ENCODE data around the gene FAM13A.

FAM13A gene

DNA sequence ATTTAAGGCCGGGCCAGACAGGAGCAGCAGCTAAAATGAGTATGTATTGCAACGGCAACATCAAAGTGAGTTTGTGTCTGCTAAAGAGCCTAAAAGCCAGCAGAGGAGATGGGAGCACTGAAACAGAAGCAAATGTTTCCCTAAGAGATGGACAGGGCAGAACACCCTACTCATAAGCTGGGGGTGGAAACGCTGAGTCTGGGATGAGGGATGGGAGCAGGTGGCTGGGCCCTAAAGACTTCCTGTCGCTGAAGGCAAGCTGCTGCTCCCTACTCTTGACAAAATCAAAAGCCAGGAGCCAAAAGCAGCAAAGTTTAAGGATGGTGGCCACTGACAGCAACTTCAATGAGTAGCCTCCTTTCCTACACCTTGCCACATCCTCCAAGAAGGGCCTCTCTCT is 318.8 kb downstream of the FAM13A start:
- DNase-seq: no peak

DNA sequence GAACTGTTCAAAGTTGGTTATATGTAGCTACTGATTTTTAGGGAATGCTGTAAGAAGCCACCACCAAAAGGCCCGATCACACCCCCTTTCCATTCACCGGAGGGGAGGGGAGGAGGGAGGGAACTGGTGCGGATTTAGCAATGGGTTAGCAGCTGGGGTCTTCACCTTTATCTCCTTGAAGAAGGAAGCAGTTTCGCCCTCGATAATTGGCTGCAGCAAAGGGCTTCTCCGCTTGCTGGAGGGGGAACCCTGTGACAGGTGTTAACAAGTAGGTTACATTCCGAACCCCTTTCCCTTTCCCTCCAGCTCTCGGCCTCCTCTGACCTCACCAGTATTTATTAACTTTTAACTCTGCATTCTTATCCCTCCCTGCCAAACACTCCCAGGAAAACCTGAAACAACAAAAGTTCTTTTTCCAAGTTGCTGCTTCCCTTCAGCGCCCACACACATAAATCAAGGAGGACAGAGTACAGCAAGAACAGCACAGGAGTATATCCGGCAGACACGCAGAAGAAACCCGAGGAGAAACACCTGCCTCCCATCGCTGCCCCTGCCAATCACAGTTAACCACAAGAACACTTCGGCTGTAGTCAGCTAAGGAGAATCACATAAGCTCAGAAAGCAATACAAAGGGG is 319.6 kb downstream of the FAM13A start:
- peak in 1 of 5 experiments; percentile 21 for DNase-seq

DNA sequence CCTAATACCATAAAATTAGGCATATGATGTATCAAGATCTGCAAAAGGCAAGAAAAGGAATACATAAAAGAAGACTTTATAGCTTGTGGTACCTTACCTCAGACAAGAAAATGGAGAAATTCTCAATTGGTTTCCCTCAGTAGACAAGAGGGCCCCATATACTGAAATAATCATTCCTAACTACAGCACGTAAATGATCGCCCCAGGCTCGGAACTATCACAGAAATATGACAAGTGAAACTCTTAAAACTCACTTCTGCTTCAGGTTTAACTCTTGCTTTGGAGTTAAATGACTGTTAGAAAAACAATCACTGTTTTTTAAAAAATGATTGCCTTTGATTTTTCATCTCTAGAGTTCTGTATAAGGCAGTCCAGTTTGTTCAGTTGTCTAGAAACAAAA is 320.7 kb downstream of the FAM13A start:
- DNase-seq: no peak

DNA sequence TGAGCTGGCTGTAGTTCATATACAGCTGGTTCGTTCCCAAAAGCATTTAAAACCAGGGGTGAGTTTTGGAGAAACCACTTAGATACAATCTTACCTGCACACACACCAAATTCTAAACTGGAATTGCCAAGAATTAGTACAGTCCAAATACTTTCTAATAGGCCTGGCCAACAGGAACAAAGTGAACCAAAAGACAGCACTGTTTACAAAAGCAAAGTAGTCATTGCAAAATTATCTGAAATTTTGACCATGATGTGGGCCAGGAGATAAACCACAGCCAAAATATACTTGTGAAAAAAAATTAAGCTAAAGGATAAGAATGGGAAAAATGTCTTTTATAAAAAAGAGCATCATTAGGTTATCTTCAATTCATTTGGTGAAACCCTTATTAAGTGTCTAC is 321.4 kb downstream of the FAM13A start:
- DNase-seq: no peak

DNA sequence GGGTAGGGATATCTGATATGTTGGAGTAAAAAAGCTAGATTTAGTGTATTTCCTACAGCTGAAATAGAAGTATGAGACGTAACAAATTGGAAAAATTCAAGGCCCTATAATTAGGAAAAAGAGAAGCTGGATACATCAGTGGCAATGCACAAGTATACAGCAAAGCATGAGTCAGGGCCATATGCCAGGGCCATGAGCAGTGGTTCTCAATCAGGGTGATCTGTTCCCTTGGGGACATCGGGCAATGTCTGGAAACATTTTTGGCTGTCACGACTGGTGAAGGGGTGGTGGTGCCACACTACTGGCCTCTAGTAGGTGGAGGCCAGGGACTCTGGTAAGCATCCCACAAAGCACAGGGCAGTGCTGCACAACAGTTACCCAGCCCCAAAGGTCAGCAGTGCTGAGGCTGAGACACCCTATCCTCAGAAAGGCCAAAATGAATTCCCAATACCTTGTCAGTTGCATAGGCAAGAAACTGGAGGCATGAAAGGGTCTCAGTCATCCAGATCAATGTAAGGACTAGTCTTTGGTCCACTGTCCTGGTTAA is 322.5 kb downstream of the FAM13A start:
- DNase-seq: no peak

DNA sequence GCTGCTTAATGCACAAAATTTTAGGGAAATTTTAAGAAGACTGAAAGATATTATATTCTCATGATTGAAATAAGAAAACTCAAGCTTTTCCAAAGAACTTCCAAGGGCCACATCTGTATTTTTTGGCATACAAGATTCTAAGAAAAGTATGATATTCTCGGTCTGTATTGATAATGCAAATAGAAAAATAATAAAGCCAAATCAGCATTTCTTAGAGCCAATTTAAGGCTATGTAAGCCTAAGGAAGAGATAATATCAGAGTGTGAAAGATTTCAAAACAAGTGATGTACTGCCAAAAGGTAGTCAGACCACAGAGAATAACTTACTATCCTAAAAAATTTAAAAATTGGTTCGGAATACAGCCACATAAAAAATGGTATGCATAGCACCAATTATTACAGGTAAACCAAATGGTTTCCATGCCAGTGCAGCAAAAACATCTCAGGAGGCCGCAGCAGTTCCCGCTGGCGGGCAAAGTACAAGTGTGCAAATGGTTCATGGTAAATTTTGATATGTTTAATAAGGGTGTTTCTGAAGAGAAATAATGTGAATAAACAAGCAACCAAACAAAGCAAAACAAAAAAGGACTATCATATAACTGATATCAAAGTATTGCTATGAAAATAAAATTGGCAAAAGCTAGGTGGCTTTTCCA is 324.1 kb downstream of the FAM13A start:
- no peak for DNase-seq

DNA sequence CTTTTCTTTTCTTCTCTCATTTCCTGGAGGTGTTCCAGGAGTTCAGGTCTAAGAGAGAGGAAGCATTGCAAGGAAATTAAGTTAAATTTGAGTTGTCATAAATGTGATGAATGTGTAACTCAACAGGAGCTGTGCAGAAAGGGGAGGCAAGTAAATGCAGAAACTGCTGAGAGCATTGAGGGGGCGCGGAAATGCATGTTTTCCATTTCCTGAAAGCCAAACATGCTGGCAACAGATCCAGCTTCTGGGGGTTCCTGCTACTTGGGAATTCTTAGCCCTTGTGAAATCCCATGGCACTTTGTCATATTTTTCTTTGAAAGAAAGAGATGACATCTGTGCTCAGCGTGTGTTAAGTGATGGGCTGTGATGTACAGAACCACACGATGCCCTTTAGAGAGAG is 325.6 kb downstream of the FAM13A start:
- no peak for DNase-seq

DNA sequence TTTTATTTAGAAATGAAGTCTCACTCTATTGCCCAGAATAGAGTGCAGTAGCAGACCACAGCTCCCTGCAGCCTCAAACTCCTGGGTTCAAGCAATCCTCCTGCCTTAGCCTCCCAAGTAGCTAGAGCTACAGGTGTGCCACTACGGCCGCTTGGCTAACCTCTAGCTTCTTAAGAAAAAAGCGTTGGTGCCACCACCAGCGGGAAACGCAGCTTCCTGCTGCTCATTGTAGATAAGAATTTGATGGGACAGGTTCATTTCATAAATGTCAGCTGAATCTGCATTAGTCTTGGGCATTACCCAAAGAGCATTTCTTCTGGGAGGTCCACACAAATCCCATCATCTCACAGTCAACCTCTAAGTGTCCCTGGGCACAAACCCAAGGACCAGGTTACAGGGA is 326.2 kb downstream of the FAM13A start:
- no peak for DNase-seq

DNA sequence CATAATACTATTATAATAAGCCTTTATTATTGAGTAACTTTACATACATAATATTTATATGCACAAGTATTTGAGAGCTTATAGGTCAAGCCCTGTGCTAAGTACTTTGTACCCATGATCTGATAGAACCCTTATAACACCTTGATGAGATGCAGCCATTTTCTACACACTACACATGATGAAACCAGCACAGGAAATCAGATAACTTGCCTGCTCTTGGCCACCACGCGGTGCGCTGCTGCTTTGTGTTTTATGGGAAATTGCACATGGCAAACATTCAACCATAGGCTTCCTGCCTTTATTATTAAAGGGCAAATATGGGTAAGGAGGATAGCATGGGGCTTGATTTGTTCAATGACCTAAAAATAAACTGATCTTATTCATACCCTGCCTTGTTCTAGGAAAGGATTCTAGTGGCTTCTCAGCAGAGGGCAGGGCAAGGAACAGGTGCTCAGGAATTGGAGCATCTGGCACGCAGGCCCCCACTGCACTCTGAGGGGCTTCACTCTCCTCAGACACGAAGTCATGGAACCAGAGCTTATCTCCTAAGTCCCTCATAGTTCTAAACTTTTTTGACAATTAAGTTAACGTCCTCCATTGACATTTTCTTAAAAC is 327.7 kb downstream of the FAM13A start:
- DNase-seq: no peak

DNA sequence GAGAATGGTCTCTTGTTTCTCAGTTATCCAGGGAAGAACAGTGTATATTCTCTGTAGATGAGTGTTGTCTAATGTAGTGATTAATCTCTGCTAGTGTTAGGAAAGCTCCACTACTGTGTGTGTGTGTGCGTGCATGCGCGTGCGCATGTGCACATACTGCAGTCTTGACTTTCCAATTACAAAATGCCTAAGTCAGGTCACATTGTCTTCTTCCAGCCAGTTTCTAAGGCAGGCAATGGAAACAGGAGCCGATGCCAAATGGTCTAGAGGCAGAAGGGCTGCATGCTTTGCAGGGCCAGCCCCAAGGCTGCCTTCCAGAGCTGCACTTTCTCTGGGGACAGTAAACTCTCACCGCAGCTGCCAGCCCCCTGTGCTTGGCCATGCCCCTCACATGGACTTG is 328.8 kb downstream of the FAM13A start:
- no peak for DNase-seq

DNA sequence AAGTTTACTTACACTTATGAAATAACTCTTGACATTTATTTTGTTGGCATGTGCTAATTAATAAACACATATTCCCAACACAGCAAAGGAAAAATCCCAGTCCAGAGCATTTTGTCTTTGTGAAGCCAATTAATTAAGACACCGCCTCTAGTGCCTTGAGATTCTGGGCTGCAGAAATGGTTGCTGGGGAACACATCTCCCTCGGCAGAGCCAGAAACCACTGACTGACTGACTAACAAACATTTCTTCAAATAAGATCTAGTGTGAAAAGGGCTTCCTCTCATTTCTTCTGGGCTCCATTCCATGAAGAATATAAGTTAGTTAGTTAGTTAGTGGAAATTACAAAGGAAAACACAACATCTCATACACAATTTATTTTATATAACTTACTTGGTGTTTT is 331.0 kb downstream of the FAM13A start:
- no peak for DNase-seq

DNA sequence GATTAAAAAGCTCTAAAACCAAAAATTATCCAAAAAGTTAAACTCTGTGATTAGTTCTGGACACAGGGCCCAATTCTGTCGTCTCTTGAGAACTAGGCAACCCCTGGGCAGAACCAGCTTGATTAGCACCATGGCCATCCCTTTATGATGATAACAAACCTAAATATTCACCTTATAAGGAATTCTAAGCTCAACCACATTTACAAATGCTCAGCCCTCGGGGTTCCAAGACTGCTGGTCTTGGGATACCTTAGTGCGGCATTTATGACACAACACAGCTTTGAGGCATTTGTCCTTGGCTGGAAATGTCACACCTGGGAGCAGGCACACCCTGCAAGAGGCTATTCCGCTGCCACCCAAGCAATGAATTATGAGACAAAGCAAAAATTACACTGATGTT is 331.8 kb downstream of the FAM13A start:
- DNase-seq: no peak

DNA sequence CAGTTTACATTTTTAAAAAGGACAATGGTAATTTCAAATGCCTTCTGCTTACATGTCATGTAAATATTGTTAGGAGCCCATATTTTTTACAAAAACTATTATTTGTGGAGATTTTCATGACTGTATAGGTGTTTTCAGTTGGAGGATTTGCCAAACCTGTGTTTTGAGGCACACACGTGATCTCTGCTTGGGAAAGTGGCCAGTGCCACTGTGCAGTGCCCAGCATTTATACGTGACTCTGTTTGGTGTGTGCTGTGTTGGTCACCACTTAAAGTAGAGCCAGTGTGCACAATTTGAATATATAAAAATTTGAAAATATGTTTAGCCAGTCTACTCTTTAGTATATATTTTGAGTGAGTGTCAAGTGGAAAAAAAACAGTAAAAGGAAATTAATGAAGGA is 332.6 kb downstream of the FAM13A start:
- DNase-seq: no peak

DNA sequence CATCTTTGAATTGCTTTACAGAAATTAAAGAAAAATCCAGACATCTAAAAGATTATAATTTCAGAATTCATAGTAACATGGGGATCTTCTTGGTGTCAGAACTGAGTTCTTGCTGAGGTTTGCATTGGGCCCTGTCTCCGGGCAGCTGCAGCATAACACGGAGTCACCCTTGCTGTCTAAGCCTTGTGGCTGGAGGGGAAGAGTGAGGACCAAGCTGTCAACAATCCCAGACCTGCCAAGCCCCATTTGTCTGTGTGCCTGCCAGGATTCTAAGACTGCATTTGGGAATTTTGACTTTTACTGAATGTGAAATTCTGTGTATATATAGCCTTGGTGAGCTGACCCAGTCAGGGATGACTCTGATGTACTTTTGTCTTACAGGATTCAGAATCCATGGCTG is 334.2 kb downstream of the FAM13A start:
- DNase-seq: no peak

DNA sequence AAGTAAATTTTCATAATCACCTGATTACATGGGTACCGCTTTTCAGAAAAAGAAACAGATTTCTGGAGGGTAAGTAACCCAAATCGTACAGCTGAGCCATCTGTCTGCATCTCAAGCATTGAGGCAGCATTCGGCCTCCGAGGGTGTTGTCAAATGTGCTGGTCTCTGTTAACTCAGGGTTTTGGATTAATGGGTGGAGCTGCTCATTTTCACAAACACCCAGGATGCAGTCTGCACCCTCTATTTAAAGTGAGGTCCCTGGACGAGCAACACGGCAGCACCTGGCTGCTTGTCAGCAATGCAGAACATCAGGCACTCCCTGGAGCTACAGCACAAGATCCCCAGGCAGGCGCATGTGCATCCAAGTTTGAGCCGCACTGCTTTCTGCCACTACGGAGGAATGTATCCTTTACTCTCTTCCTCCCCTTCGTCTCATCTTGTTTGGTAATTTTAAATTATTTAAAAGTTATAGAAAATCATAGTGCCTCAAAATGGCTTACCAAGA is 334.7 kb downstream of the FAM13A start:
- DNase-seq: no peak

DNA sequence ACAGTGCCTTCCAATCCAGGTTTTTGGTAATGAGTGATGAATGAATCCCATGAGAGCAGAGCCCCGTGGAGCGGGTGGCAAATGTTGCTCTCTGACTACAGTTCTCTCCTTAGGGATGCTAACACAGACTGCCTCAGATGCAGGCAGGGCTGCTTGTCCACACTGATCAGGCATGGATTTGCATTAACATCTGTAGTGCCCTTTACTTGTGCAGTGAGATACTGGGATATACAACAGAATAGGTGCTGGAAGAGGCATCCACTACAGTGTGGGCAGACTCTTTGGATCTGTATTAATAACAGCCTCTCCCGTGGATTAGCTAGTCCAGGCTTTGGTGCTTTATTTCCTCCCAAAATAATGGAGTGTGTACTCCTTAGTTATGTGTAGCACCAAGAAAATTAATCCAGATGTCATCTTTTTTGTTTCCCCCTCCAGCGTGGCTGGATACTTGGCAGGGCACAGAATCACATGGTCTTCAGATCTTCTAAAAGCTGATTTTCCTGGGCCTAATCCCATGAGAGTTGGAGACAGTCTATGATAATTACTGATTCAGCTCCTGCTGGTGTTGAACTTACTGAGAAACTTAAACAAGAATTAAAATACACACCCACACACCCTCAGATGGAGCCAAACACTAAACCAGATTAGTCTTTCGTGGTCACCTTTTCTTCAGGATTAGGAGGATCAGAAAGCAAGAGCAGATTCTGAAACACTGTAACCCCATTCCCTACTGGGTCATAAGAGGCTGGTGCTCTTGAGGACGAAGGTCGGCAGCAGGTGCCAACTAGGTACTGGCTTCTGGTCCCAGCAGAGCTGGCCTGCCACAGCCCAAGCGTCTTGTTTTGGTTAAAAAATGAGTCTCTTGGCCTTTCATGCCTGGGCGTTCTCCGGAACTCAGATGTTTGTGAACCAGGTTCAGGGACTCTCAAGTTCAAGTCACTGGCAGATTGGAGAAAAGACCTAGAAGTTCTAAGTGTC is 336.2 kb downstream of the FAM13A start:
- DNase-seq: no peak

DNA sequence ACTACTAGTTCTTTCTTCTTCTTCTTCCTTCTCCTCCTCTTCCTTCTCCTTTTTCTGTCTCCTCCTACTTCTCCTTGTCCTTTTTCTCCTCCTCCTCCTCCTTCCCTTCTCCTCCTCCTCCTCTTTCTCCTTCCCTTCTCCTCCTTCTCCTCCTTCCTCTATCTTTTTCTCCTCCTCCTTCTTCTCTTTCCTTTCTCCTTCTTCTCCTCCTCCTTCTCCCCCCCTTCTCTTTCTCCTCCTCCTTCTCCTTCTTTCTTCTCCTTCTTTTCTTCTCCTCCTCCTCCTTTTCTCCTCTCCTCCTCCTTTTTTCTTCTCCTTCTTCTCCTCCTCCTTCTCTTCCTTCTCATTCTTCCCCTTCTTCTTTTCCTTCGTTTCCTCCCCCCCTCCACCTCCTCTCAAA is 337.6 kb downstream of the FAM13A start:
- no peak for DNase-seq

DNA sequence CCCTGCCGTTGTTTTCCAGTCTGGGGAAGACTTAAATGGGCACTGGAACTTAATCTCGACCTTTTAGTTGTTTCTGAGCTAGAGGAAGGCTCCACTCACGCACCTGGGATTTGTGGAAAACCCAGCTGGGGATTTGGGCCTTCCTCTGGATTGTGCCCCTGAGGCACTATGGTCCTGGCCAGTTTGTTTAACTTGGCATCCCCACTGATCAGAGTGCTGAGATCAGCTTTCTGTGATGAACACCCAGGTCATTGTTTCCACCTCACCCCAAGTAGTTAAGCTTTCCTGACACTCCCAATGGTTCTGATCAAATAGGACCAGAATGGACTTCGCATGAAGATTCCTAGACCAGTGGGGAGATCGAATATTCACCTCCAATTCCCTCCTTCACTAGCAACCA is 338.9 kb downstream of the FAM13A start:
- DNase-seq: no peak

DNA sequence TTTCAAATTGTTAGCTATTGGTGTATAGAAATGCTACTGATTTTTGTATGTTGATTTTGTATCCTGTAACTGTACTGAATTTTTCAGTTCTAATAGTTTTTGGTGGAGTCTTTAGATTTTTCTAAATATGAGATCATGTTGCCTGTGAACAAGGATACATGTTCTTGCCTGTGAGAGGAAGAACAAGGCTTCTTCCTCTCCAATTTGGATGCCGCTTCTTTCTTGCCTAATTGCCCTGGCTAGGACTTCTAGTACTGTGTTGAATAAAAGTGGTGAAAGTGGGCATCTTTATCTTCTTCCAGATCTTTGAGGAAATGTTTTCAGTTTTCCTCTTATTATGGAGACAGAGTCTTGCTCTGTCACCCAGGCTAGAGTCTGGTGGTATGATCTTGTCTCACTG is 343.2 kb downstream of the FAM13A start:
- no peak for DNase-seq

DNA sequence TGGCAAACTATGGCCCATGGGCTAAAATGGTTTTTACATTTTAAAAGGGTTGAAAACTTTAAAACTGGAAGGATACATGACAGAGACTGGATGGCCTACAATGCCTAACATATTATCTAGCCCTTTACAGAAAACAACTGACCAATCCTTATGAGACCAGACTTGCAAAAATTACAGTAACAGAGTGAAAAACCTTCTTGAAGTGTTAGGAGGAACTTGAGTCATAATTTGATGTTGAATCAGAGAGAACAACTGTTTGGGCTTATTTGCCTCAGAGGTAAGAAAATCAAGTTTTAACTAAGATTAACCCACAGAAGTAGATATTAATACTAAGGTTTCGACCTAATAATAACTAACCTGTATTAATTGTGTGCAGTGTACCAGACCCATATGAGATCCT is 347.0 kb downstream of the FAM13A start:
- DNase-seq: no peak

DNA sequence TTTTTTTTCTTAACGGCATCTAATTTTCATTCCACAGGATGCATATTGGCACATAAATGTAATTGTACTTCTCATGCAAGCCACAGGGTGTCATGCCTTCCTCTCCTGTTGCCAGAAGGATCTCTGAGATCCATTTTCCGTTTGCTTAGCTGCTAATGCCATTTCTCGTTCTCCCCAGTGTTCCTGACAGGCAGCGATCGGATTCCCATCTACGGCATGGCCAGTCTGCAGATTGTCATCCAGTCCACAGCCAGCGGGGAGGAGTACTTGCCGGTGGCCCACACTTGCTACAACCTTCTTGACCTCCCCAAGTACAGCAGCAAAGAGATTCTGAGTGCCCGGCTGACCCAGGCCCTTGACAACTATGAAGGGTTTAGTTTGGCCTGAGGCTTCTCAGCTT is 350.4 kb downstream of the FAM13A start:
- no peak for DNase-seq

DNA sequence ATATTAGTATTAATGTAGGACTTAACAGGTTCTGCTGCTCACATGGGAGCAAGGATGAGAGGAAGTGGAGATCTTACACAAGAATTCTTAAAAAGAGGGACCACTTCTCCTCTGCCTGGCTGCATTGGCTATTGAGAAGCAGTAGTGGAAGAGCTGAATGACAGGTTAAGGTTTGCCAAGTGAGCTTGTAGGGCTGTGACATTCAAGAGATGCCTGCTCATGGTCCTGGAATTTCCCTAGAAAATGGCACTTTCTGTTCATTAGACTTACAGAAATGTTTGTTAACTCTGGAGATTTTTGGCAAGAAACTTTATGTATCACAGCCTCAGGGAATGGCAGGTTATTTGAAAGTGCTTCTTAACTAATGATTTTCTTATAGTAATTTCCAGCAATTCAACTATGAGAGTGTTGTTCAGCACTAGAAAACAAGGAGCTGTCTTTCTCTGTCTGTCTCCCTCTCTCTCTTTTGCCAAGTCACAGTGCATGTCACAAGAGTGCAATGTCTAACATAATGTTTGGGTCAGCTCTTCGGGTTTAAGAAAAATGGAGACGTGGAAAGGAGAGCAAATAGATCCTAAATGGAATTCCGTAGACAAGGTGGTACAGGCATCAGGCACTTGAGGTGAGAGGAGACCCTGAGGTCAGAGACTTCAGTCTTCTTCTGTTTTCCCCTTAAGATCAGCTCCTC is 351.0 kb downstream of the FAM13A start:
- no peak for DNase-seq

All from T-helper 2 cell (primary cell).